ENCODE measurements around the gene MTMR1.

MTMR1 gene

GRCh38 chrX:150690126-150690525 lies 3.1 kb upstream of the MTMR1 start:
- Histone ChIP-seq H3K27me3 (no peaks in the 10 kb centered on the region), H3K9me3 (no peaks in the 10 kb centered on the region), H3K4me1 (ENCODE audit: control insufficient read depth in 1 of 2, insufficient read depth in 1 of 2, low read depth in 1 of 2, low read length in 1 of 2) (peaks cover 14 to 15% of the 10 kb centered on the region in 2 experiments), H3K4me3 (ENCODE audit: low read depth in 1 of 2, low read length in 1 of 2) (no peak overlapping the region), H3K36me3 (no peaks in the 10 kb centered on the region), H3K27ac (no peak overlapping the region)
- no peak for TF ChIP-seq CTCF (IDR thresholded peaks at IDR 0.05)

GRCh38 chrX:150692296-150692695 lies 900 bp upstream of the MTMR1 start:
- TF ChIP-seq CTCF (IDR thresholded peaks at IDR 0.05) = no peak
- no peaks in the 10 kb centered on the region for H3K27me3 ChIP-seq
- no peaks in the 10 kb centered on the region for H3K9me3 ChIP-seq
- H3K27ac ChIP-seq = no peak overlapping the region
- peaks cover 35 to 37% of the 10 kb centered on the region in 2 experiments for H3K4me1 ChIP-seq (ENCODE audit: control insufficient read depth in 1 of 2, insufficient read depth in 1 of 2, low read depth in 1 of 2, low read length in 1 of 2)
- H3K4me3 ChIP-seq (ENCODE audit: low read depth in 1 of 2, low read length in 1 of 2) = peak overlapping the region in 1 of 2 experiments; percentile 66
- H3K36me3 ChIP-seq = no peaks in the 10 kb centered on the region

GRCh38 chrX:150693725-150694574 lies 754 bp downstream of the MTMR1 start:
- Histone ChIP-seq H3K27ac (peak overlapping the region; percentile 88), H3K4me1 (ENCODE audit: control insufficient read depth in 1 of 2, insufficient read depth in 1 of 2, low read depth in 1 of 2, low read length in 1 of 2) (peaks cover 41 to 43% of the 10 kb centered on the region in 2 experiments), H3K9me3 (no peaks in the 10 kb centered on the region), H3K4me3 (ENCODE audit: low read depth in 1 of 2, low read length in 1 of 2) (peak overlapping the region; percentile 62 to 66), H3K27me3 (no peaks in the 10 kb centered on the region), H3K36me3 (no peaks in the 10 kb centered on the region)
- no peak for TF ChIP-seq CTCF (IDR thresholded peaks at IDR 0.05)

GRCh38 chrX:150694738-150695410 lies 1.7 kb downstream of the MTMR1 start:
- peak overlapping the region in 1 of 2 experiments; percentile 43 for H3K4me3 ChIP-seq (ENCODE audit: low read depth in 1 of 2, low read length in 1 of 2)
- H3K27me3 ChIP-seq = no peaks in the 10 kb centered on the region
- TF ChIP-seq CTCF (IDR thresholded peaks at IDR 0.05) = no peak
- peaks cover 42 to 46% of the 10 kb centered on the region in 2 experiments for H3K4me1 ChIP-seq (ENCODE audit: control insufficient read depth in 1 of 2, insufficient read depth in 1 of 2, low read depth in 1 of 2, low read length in 1 of 2)
- H3K9me3 ChIP-seq = no peaks in the 10 kb centered on the region
- peak overlapping the region; percentile 88 for H3K27ac ChIP-seq
- H3K36me3 ChIP-seq = no peaks in the 10 kb centered on the region

GRCh38 chrX:150696331-150696730 lies 3.1 kb downstream of the MTMR1 start:
- Histone ChIP-seq H3K27ac (peak overlapping the region; percentile 88), H3K9me3 (no peaks in the 10 kb centered on the region), H3K27me3 (no peaks in the 10 kb centered on the region), H3K4me1 (ENCODE audit: control insufficient read depth in 1 of 2, insufficient read depth in 1 of 2, low read depth in 1 of 2, low read length in 1 of 2) (peaks cover 49 to 52% of the 10 kb centered on the region in 2 experiments), H3K4me3 (ENCODE audit: low read depth in 1 of 2, low read length in 1 of 2) (peak overlapping the region; percentile 43), H3K36me3 (no peaks in the 10 kb centered on the region)
- TF ChIP-seq CTCF (IDR thresholded peaks at IDR 0.05) = no peak
